ENCODE results near the gene FXYD6.
"Not testable (repeated sequence)": the region's sequence is repeated elsewhere in the genome, so short reads cannot be mapped to it uniquely, and the experiment has no call there.

Gene FXYD6

GRCh38 chr11:117876341-117877119, at the start of gene FXYD6:
TSS of gene FXYD6 (minus strand) at chr11:117876658. CDS start at chr11:117842776, 33,882 bp downstream.
- TF ChIP-seq CTCF (conservative IDR thresholded peaks at IDR 0.05; ENCODE audit: low read depth, low read length) = no peak
- peak; percentile 30 for DNase-seq (ENCODE audit: low read depth)
- peak within 1 kb of the TSS; percentile 39 for H3K4me3 ChIP-seq (ENCODE audit: low read depth, low read length)

- not testable (repeated sequence) for DNase-seq (ENCODE audit: low read depth); H3K4me3 ChIP-seq (ENCODE audit: low read depth, low read length)
Measured at GRCh38 chr11:117926166-117926565, 49.7 kb upstream of the FXYD6 start.

GRCh38 chr11:117925198-117925925, 48.9 kb upstream of the FXYD6 start:
- DNase-seq (ENCODE audit: low read depth) = no peak
- H3K4me3 ChIP-seq (ENCODE audit: low read depth, low read length) = no peak overlapping the region
- TF ChIP-seq CTCF (conservative IDR thresholded peaks at IDR 0.05; ENCODE audit: low read depth, low read length) = no peak

GRCh38 chr11:117924631-117925170, 48.2 kb upstream of the FXYD6 start:
- DNase-seq (ENCODE audit: low read depth) = no peak
- H3K4me3 ChIP-seq (ENCODE audit: low read depth, low read length) = no peak overlapping the region
- TF ChIP-seq CTCF (conservative IDR thresholded peaks at IDR 0.05; ENCODE audit: low read depth, low read length) = no peak

GRCh38 chr11:117923773-117924172, 47.3 kb upstream of the FXYD6 start:
- H3K4me3 ChIP-seq (ENCODE audit: low read depth, low read length) = no peak overlapping the region
- DNase-seq (ENCODE audit: low read depth) = peak; percentile 9
- TF ChIP-seq CTCF (conservative IDR thresholded peaks at IDR 0.05; ENCODE audit: low read depth, low read length) = peak; percentile 14

- no peak for DNase-seq (ENCODE audit: low read depth)
- no peak for TF ChIP-seq CTCF (conservative IDR thresholded peaks at IDR 0.05; ENCODE audit: low read depth, low read length)
- no peak overlapping the region for H3K4me3 ChIP-seq (ENCODE audit: low read depth, low read length)
Measured at GRCh38 chr11:117923275-117923674, 46.8 kb upstream of the FXYD6 start.

- no peak for DNase-seq (ENCODE audit: low read depth)
- TF ChIP-seq CTCF (conservative IDR thresholded peaks at IDR 0.05; ENCODE audit: low read depth, low read length) = no peak
- no peak overlapping the region for H3K4me3 ChIP-seq (ENCODE audit: low read depth, low read length)
Measured at GRCh38 chr11:117921893-117922292, 45.4 kb upstream of the FXYD6 start.
